Tibial nerve (tissue), 4 donors: ENCODE results near the gene RASAL2. TPM values are rescaled to one million over a fixed set of nuclear protein-coding genes. Genes with fewer than 3 reads are reported as not detected.
A peak's percentile ranks its signal among the peaks of the same experiment; 100 is the strongest.

Source experiments
- DNase-seq, 2 donors: peaks; one replicate each; pipeline ENCODE4 v3.0.0-alpha.2; 2019; ENCODE audit warnings: low spot score in 2 of 2
- H3K27ac ChIP-seq, 4 donors: fragments of 200-600 bp; sonication (generic) in 3 of 4; one replicate each; pipeline ENCODE4 v1.5.1; 2017 to 2019; ENCODE audit warnings: mild to moderate bottlenecking in 1 of 4
- H3K27me3 ChIP-seq, 2 donors: fragments of 200-600 bp; sonication (generic) in 1 of 2; one replicate each; pipeline versions ENCODE4 v1.5.1 to v1.6.0; 2017 to 2019
- H3K36me3 ChIP-seq, 3 donors: fragments of 200-600 bp; sonication (generic); one replicate each; pipeline ENCODE4 v1.5.1; 2018 to 2019
- H3K4me1 ChIP-seq, 4 donors: fragments of 200-600 bp; sonication (generic) in 3 of 4; one replicate each; pipeline ENCODE4 v1.5.1; 2017 to 2019
- H3K4me3 ChIP-seq, 4 donors: fragments of 200-600 bp; sonication (generic) in 3 of 4; one replicate each; pipeline ENCODE4 v1.5.1; 2017 to 2019; ENCODE audit warnings: mild to moderate bottlenecking in 1 of 4, moderate library complexity in 1 of 4
- H3K9me3 ChIP-seq, 4 donors: fragments of 200-600 bp; sonication (generic) in 3 of 4; one replicate each; pipeline ENCODE4 v1.5.1; 2017 to 2019
- EP300 ChIP-seq, 2 donors: sonication (generic); formaldehyde crosslinking; IDR thresholded peaks; one replicate each; pipeline ENCODE4 v1.6.1; 2017; ENCODE audit warnings: antibody characterized with exemption in 2 of 2, mild to moderate bottlenecking in 1 of 2
- POLR2A ChIP-seq, 2 donors: fragments of 450-650 bp; IDR thresholded peaks; one replicate each; pipeline ENCODE4 v1.6.1; 2017; ENCODE audit warnings: antibody characterized with exemption in 2 of 2, mild to moderate bottlenecking in 2 of 2, moderate library complexity in 2 of 2
- WGBS, 2 donors: methylation state at CpG; one replicate each; pipeline ENCODE4 v1.1.5; 2018; 5-methylcytosine and 5-hydroxymethylcytosine counted together
- total RNA-seq, 4 donors: library from RNA; depleted of rRNA; stranded (reverse); fragments of >200 nt; gene quantifications; one replicate each; pipeline ENCODE4 v1.1.0, GENCODE V29; 2016
- TF ChIP-seq, protein P1 (sequence below), 5 experiments: fragments of 200-600 bp in 3 of 5; fragments of 450-650 bp in 2 of 5; sonication (generic) in 3 of 5; IDR thresholded peaks; one replicate each; pipeline ENCODE4 v1.5.1; 2016 to 2019; ENCODE audit warnings: antibody characterized with exemption in 5 of 5, mild to moderate bottlenecking in 3 of 5, moderate library complexity in 2 of 5

The RASAL2 gene
- total RNA-seq, 4 donors from 2014 or later = 40.5 to 44.8 (median 43.0) TPM

DNA sequence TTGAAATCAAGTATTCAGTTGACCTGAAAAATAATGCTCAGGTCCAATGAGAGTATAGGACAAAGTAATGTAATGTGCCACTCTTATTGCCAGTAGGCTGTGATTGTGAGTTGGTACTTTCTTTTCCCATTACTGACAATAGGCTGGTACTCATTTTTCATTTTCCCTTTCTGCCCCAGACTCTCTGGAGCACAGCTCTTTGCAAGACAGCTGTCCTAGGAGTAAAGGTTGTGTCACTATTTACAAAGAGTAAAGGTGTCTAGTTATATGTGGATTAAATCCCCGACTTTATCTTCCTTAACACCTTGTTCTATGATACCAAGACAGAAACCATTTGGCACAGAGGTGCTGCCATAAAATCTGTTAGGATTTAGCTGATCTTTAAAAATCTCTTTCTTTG, 32.3 kb upstream of the RASAL2 start:
- H3K27me3 ChIP-seq = no peaks in the 10 kb centered on the region
- no peak for DNase-seq
- TF ChIP-seq, protein P1, sequence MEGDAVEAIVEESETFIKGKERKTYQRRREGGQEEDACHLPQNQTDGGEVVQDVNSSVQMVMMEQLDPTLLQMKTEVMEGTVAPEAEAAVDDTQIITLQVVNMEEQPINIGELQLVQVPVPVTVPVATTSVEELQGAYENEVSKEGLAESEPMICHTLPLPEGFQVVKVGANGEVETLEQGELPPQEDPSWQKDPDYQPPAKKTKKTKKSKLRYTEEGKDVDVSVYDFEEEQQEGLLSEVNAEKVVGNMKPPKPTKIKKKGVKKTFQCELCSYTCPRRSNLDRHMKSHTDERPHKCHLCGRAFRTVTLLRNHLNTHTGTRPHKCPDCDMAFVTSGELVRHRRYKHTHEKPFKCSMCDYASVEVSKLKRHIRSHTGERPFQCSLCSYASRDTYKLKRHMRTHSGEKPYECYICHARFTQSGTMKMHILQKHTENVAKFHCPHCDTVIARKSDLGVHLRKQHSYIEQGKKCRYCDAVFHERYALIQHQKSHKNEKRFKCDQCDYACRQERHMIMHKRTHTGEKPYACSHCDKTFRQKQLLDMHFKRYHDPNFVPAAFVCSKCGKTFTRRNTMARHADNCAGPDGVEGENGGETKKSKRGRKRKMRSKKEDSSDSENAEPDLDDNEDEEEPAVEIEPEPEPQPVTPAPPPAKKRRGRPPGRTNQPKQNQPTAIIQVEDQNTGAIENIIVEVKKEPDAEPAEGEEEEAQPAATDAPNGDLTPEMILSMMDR (IDR thresholded peaks at IDR 0.05) = no peak
- TF ChIP-seq EP300 (IDR thresholded peaks at IDR 0.05) (no peak), POLR2A (IDR thresholded peaks at IDR 0.05) (no peak)
- H3K4me1 ChIP-seq = peaks cover 0 to 47% (median 10%) of the 10 kb centered on the region in 4 donors
- WGBS, 2 donors = 79 to 89% methylated on average over 1 of the region's 1 CpG
- no peaks in the 10 kb centered on the region for H3K9me3 ChIP-seq
- H3K27ac ChIP-seq = peak overlapping the region in 2 of 4 donors; percentile 36 to 44
- no peak overlapping the region for H3K4me3 ChIP-seq
- no peaks in the 10 kb centered on the region for H3K36me3 ChIP-seq

DNA sequence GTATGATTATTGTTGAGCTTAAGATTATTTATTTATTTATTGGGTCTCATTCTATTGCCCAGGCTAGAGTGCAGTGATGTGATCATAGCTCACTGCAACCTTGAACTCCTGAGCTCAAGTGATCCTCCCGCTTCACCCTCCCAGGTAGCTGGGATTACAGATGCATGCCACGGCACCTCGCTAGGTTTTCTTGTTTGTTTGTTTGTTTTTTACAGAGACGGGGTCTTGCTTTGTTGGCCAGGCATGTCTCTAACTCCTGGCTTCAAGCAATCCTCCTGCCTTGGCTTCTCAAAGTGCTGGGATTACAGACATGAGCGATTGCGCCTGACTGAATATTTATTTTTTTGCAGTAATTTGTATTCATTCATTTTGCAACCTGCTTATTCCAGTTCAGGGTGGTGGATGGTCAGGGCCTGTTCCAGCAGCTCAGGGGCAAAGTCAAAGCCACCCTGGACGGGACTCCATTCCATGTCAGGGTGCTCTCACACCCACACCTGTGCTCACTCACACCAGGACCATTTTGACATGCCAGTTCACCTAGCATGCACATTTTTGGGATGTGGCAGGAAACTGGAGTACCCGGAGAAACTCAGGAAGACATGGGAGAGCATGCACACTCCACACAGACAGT, 29.6 kb upstream of the RASAL2 start:
- Histone ChIP-seq H3K9me3 (no peaks in the 10 kb centered on the region), H3K36me3 (no peaks in the 10 kb centered on the region), H3K27ac (no peak overlapping the region), H3K4me3 (no peak overlapping the region), H3K27me3 (no peaks in the 10 kb centered on the region), H3K4me1 (peaks cover 0 to 20% (median 6%) of the 10 kb centered on the region in 4 donors)
- 91 to 92% methylated on average over 8 of the region's 8 CpGs for WGBS, 2 donors
- no peak for TF ChIP-seq EP300 (IDR thresholded peaks at IDR 0.05)
- TF ChIP-seq, protein P1 (IDR thresholded peaks at IDR 0.05) = no peak
- no peak for TF ChIP-seq POLR2A (IDR thresholded peaks at IDR 0.05)
- no peak for DNase-seq

DNA sequence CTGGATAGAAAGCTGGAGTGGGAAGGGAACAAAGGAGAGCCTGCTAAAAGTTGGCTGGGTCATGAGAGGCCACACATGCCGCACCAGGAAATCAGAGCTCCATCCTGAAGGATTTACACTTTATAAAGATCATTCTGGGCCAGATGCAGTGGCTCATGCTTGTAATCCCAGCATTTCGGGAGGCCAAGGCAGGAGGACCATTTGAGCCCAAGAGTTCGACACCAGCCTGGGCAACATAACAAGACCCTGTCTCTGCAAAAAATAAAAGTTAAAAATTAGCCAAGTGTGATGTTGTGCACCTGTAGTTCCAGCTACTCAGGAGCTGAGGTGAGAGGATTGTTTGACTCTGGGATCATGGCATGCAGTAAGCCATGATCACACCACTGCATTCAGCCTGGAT, 28.7 kb upstream of the RASAL2 start:
- TF ChIP-seq POLR2A (IDR thresholded peaks at IDR 0.05) (no peak), EP300 (IDR thresholded peaks at IDR 0.05) (no peak)
- TF ChIP-seq, protein P1 (IDR thresholded peaks at IDR 0.05) = no peak
- Histone ChIP-seq H3K9me3 (no peaks in the 10 kb centered on the region), H3K4me3 (no peak overlapping the region), H3K27me3 (no peaks in the 10 kb centered on the region), H3K36me3 (no peaks in the 10 kb centered on the region), H3K4me1 (peaks cover 0 to 15% (median 6%) of the 10 kb centered on the region in 4 donors), H3K27ac (no peak overlapping the region)
- DNase-seq = no peak
- 75 to 89% methylated on average over 3 of the region's 3 CpGs for WGBS, 2 donors

DNA sequence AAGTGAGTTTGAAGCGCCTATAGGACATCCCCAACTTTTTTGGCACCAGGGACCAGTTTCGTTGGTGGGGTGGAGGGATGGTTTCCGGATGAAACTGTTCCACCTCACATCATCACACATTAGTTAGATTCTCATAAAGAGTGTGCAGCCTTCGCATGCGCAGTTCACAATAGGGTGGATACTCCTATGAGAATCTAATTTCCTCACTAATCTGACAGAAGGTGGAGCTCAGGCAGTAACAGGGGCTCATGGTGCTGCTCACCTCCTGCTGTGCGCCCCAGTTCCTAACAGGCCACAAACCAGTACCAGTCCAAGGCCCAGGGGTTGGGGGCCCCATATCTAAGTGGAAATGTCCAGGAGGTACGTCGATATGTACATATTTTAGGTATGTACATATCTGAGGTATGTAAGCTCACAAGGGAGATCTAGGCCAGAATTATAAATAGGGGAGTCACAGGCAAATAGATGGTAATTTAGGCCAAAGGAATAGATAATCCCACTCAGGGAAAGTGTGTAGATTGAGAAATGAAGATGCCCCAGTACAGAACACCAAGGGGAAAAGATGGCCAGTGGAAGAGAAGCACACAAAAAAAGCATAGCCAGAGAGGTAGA, 27.5 kb upstream of the RASAL2 start:
- TF ChIP-seq EP300 (IDR thresholded peaks at IDR 0.05) (no peak), POLR2A (IDR thresholded peaks at IDR 0.05) (no peak)
- TF ChIP-seq, protein P1 (IDR thresholded peaks at IDR 0.05) = no peak
- no peaks in the 10 kb centered on the region for H3K27me3 ChIP-seq
- 96% methylated on average over 8 of the region's 8 CpGs for WGBS, 2 donors
- no peaks in the 10 kb centered on the region for H3K9me3 ChIP-seq
- DNase-seq = no peak
- H3K36me3 ChIP-seq = no peaks in the 10 kb centered on the region
- H3K4me3 ChIP-seq = no peak overlapping the region
- peaks cover 0 to 4% (median 2%) of the 10 kb centered on the region in 4 donors for H3K4me1 ChIP-seq
- no peak overlapping the region for H3K27ac ChIP-seq

DNA sequence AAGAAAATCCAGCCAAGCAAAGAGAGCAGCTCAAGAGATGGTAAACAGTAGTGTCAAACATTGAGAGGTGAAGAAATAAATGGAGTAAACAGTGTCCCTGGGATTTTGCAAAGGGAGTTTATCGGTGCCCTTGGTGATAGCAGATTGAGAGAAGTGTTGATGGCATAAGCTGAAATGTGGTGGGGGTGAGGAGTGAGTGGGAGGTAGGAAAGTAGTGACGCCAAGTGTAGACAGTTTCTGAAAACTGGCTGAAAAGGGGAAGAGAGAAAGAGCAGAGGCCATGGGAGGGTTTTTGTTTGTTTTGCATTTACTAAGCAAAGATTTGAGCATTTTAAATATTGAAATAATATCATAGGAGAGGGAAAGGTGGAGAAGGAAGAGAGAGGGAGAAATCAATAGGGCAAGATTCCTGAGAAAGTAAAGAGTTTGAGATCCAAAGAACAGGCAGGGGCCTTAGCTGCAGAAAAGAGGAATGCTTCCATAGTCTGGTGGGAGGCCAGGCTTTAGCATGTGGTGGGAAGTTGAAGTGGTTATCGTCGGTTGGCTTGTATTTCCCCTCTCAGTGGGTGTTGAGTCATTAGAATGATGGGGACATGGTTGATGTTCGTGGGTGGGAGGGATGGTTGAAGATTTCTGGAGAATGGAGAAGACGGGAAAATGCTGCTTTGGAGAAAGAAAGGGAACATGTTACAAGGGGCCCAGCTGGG, 26.8 kb upstream of the RASAL2 start:
- 57 to 60% methylated on average over 6 of the region's 6 CpGs for WGBS, 2 donors
- no peak overlapping the region for H3K27ac ChIP-seq
- DNase-seq = no peak
- TF ChIP-seq EP300 (IDR thresholded peaks at IDR 0.05) (no peak), POLR2A (IDR thresholded peaks at IDR 0.05) (no peak)
- TF ChIP-seq, protein P1 (IDR thresholded peaks at IDR 0.05) = no peak
- H3K36me3 ChIP-seq = no peaks in the 10 kb centered on the region
- no peak overlapping the region for H3K4me3 ChIP-seq
- no peaks in the 10 kb centered on the region for H3K9me3 ChIP-seq
- H3K4me1 ChIP-seq = no peaks in the 10 kb centered on the region
- no peaks in the 10 kb centered on the region for H3K27me3 ChIP-seq
